ENCODE measurements around the gene KLHL26.

The KLHL26 gene

DNA sequence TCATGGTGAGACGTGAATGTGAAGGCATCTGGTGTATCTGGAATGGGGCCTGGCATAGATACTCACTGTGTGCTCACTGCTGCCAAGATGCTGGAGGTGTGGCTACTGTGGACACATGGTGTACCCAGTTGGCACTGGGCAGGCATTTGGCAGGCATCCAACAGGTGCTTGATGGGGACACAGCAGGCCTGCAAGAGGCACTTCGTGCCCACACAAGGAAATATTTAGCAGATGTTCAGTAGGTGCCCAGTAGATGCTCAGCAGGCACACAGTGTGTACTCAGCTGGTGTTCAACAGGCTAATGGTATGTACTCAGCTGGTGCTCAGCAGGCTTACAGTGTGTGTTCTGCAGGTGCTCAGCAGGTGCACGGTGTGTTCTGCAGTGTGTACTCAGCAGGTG, 60.9 kb downstream of the KLHL26 start:
- no peak for DNase-seq

DNA sequence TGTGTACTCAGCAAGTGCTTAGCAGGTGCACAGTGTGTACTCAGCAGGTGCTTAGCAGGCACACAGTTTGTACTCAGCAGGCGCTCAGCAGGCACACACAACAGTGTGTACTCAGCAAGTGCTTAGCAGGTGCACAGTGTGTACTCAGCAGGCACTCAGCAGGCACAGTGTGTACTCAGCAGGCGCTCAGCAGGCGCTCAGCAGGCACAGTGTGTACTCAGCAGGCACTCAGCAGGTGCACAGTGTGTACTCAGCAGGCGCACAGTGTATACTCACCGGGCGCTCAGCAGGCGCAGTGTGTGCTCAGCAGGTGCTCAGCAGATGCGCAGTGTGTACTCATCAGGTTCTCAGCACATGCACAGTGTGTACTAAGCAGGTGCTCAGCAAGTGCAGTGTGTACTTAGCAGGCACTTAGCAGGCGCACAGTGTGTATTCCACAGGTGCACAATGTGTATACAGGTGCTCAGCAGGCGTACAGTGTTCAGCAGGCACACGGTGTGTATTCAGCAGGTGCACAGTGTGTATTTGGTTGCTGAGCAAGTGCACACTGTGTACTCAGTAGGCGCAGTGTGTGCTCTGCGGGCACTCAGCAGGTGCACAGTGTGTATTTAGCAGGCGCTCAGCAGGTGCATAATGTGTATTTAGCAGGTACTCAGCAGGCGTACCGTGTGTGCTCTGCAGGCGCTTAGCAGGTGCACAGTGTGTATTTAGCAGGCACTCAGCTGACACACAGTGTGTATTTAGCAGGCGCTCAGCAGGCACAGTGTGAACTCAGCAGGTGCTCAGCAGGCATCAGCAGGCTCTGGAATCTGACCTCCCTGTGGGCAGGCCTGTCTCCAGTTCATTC, 61.7 kb downstream of the KLHL26 start:
- DNase-seq = no peak

DNA sequence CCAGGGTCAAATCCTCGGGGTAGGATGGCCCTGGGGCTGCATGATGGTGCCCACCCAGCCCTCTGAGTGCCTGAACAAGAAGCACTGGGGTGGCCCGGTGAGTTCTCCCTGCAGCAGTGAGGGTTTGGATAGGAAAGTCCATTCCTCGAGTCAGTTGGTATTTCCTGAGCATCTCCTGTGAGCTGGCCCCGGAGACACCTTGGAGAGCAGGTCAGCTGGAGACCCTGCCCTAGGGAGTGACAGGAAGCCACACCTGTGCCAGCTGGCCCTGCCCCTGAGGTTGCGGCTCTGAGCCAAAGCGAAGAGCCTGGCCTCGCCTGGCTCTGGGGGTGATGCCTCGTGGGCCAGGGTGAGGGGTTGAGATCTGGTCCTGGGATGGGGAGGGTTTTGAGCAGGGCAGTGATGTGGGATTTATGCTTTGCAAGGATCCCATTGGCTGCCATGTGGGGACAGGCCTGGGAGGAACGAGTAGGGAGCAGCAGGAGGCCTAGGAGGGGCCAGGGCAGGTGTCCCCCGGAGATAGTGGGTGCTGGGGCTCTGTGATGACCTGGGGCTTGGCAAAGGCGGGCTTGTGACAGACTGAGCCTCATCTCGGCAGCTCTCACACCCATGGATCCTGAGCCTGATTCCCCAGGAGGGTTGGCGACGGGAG, 62.7 kb downstream of the KLHL26 start:
- no peak for DNase-seq

DNA sequence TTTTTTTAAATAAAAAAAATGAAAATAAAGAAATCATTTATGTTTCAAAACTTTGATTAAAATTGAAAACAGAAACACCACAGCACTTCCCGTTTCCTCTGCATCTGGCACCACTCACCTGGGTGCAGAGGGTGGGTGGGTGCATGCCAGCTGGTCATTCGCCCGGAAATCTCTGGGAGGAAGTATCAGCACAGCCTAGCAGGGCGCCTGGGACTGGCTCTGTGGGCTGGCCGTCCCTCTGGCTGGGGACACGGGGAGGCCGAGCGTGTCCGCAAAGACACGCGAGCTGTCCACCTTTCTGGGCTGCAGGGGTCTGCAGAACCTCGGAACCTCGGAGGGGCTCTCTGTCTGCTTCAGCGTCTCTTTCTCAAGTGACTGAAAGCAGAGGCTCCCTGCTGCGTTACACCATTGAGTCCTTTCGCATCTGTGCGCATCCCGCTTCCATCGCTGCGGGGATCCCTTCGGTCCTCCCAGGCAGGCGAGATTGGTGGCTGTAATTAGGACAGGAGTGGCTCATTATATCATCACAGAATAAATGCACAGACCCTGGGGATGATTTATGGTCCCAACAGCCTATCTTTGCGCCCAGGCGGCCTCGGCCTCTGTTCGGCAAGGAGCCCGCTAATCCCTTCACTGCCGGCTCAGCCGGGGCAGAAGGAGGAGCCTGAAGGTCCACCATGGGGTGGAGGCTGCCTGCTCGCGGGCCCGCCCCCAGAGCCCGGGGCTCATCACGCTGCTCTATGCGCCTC, 63.8 kb downstream of the KLHL26 start:
- DNase-seq = peak; percentile 76

GRCh38 chr19:18701250-18701608, 64.4 kb downstream of the KLHL26 start:
- no peak for DNase-seq

DNA sequence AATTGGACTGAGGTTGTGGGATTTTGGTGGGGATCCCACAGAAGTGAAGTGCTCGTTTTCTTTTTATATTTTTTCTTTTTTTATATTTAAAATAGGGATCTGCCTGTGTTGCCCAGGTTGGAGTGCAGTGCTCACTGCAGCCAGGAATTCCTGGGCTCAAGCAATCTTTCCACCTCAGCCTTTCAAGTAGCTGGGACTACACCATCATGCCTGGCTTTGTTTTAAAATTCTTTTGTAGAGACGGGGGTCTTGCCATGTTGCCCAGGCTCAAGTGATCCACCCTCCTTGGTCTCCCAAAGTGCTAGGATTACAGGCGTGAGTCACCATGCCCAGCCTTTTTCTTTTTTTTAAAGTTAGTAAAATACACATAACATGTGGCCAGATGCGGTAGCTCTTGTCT, 67.2 kb downstream of the KLHL26 start:
- DNase-seq = no peak

DNA sequence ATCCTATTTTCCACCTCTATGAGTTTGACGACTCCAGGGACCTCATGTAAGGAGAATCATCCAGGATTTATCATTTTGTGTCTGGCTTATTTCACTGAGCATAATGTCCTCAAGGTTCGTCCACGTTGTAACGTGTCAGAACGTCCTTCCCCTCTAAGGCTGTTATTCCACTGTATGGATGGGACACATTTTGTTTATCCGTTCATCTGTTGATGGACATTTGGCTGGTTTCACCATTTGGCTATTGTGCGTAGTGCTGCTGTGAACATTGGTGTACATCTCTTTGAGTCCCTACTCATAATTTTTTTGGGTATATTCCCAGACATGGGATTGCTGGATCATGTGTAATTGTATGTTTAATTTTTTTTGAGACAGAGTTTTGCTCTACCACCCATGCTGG, 68.1 kb downstream of the KLHL26 start:
- DNase-seq = no peak

DNA sequence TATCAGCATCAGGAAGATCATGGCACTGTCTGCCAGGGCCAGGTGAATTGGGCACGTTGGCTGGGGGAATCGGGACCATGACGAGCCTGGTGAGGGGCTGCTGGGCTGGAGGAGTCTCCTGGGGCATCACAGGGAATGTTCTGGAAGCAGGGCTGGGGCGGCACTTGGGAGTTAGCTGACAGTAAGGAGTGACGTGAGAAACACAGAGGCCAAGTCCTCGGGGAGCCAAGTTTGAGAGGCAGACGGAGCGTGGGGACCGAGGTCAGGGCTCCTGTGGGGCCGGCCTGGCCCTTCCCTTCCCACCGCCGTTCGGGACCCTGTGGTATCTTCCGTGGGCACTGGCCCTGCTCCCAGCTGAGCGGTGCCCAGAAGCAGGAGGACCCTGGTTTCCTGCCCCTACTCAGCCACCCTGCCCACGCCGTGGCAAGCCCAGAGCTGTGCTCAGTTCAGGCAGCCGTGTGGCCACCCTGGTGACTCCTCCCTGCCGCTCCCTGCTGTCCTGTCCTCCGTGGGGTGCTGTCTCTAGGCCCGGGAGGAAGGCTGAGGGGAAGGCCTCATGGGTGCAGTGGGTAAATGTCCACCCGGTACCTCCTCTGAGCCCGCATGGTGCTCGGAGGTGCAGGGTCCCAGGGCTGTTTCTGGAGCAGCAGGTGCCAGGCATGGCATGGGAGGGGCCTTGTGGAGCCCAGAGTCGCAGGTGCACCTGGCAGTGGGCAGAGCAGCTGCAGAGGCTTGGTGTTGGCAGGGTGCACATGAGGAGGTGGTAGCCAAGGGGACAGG, 71.8 kb downstream of the KLHL26 start:
- DNase-seq = no peak

DNA sequence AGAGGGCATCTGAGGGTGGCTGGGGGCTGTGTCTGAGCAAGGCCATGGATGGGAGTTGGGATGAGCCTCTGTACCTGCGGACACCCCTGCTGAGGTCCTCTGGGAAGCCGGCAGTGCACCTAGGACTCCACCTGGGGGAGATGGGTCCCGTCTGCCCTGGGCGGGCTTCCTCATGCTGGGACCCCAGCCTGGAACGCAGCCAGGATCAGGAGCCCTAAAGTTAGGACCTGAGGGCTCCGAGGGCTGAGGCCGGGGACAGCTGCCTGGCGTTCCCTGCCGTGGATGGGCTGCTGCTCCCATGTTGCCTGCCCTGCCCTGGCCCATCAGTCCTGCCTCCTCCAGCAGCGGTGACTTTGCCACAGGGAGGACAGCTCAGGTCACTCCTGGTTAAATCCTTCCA, 72.7 kb downstream of the KLHL26 start:
- no peak for DNase-seq

- DNase-seq = no peak
Observed at GRCh38 chr19:18710186-18710585, 73.4 kb downstream of the KLHL26 start.

DNA sequence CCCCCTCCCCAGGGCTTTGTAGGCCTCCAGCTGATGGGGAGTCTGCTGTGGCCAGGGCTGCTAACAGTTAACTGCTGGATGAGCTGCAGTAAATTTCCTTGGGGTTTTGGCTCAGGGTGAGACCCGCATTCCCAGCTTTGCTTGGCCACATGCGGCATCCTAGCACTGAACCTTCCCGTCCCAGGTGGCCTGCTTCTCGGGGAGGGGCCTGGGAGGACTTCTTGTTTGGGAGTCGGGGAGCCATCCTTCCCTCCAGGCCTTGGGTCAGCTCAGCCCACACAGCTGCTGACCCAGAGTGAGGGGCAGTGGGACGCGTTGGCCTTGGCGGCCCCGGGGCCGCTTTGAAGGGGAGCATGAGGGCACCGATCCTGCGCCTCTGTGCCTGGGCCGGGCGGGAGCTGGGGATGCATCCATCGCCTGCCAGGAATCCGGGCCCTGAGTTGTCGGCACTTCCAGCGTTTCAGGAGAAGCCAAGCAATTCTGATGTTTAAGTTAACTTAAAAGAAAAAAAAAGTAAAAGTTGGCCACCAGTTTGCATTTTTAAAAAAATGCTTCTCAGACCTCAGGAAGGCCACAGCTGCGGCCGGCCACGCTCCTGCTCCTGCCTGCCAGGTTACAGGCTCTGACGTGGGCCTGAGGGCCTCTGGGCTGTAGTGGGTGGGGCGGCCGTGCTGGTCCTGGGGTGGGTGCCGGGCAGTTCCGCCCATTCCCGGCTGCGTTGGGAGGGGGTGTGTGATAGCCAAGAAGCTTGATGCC, 74.3 kb downstream of the KLHL26 start:
- DNase-seq = no peak

- no peak for DNase-seq
Observed at GRCh38 chr19:18711893-18712292, 75.1 kb downstream of the KLHL26 start.

DNA sequence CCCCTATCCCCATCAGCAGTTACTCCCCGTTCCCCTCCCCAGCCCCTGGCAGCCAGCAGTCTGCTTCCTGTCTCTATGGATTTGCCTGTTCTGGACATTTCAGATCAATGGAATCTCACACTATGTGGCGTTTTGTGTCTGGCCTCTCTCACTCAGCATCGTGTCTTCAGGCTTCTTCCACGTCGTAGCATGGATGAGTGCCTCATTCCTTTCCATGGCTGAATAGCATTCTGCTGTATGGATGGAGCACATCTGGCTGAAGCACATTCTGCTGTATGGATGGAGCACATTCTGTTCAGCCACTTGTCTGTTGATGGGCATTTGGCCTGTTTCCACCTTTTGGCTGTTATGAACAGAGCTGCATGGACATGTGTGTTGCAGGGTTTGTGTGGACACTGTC, 76.2 kb downstream of the KLHL26 start:
- DNase-seq = no peak

DNA sequence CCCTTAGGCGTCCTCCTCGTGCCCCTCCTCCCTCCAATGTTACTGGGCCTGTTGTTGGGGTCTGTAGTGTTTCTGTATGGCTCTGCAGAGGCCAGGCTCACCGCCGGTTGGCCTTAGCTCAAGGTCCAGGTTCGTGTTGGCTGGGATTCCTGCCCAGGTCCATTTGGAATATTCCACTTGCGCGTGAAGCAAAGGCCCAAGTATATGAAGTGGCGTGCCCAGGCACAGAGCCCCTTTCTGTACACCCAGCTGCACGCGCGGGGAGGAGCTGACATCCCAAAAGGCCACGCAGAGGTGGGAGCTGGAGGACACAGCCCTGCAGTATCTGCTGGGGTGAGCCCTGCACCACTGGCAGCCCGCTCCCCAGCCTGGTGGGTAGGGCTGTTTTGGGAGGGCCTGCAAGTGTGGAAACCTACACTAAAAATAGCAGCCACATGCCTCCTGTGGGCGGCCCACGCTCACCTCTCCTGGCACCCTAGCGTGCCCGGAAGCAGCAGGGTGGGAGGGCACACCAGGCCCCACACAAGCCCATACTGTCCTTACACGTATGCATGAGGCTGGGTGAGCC, 76.8 kb downstream of the KLHL26 start:
- no peak for DNase-seq

DNA sequence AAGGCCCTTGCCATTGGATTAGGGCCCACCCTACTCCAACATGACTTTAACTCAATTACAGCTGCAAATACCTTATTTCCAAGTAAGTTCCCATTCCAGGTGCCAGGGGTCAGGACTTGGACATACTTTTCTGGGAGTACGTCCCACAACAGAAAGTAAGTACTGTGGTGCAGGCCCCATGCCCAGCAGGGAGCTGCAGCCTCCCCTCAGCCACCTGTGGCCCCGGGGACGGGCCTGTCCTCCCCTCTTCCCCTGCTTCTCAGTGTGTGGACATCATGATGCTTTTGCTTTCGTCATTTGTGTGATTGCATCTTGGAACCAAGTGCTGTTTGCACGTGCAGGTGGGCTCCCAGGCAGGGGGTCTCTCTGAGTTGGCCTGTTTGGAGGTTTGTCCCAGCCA, 78.6 kb downstream of the KLHL26 start:
- no peak for DNase-seq

GRCh38 chr19:18716857-18717256, 80.0 kb downstream of the KLHL26 start:
- no peak for DNase-seq

- no peak for DNase-seq
Observed at GRCh38 chr19:18717601-18718000, 80.8 kb downstream of the KLHL26 start.

GRCh38 chr19:18718015-18718526, 81.2 kb downstream of the KLHL26 start:
- peak; percentile 11 for DNase-seq

GRCh38 chr19:18718846-18719458, 82.1 kb downstream of the KLHL26 start:
- no peak for DNase-seq

- DNase-seq = no peak
Observed at GRCh38 chr19:18719541-18719940, 82.7 kb downstream of the KLHL26 start.

All from MV-4-11 (cell line).